ENCODE data around the gene ACTR3C. TPM values are rescaled to one million over a fixed set of nuclear protein-coding genes. Genes with fewer than 3 reads are reported as not detected.

The ACTR3C gene
- total and polyA plus RNA-seq, 10 of the 15 experiments (the other 5 are each of a cell fraction or from before 2014, with no cell fraction given) = 2.0 to 10.2 (median 6.3) TPM

GRCh38 chr7:150337179-150337578, 13.8 kb upstream of the ACTR3C start:
- Histone ChIP-seq H3K9me3 (replicated peaks; ENCODE audit: control insufficient read depth, insufficient read depth, low read length) (no peaks in the 10 kb centered on the region), H3K36me3 (ENCODE audit: control insufficient read depth in 2 of 2, insufficient read depth in 2 of 2, low read length in 1 of 2) (peaks cover 0 to 7% of the 10 kb centered on the region in 2 experiments; a peak in 2 of 4 replicates), H3K27me3 (replicated peaks in 1 of 2; ENCODE audit: control insufficient read depth in 2 of 2, insufficient read depth in 2 of 2, low read length in 1 of 2) (peaks cover 0 to 4% of the 10 kb centered on the region in 2 experiments; a peak in 2 of 4 replicates), H3K9ac (ENCODE audit: control insufficient read depth, insufficient read depth, low read length) (no peak overlapping the region), H3K79me2 (ENCODE audit: control insufficient read depth, insufficient read depth, low read length) (no peaks in the 10 kb centered on the region), H3K27ac (ENCODE audit: control insufficient read depth, insufficient read depth) (no peak overlapping the region), H2AFZ (ENCODE audit: control insufficient read depth, low read depth, low read length) (no peak overlapping the region), H3K4me3 (no peak overlapping the region), H3K4me1 (ENCODE audit: control insufficient read depth, insufficient read depth, low read length) (peaks cover 8% of the 10 kb centered on the region), H4K20me1 (ENCODE audit: control insufficient read depth, insufficient read depth) (no peaks in the 10 kb centered on the region), H3K4me2 (ENCODE audit: control insufficient read depth, insufficient read depth) (no peak overlapping the region)
- ChIA-PET RAD21 (ENCODE audit: unreplicated experiment) (no interaction called here), CTCF (no interaction called here), SMC1A (ENCODE audit: uncharacterized antibody, unreplicated experiment) (interaction anchor here (0.7 kb wide), 1 partner anchor 398 kb away, joined by 3 read pairs; no protein-coding TSS in a partner anchor), POLR2A (no interaction called here)
- BruUV-seq (replicated peaks) = no TSS peak
- intact Hi-C loops (cut with micrococcal nuclease; ENCODE audit: unreplicated experiment) (no loop called here), in situ Hi-C loops (cut with MboI) (no loop called here)
- FAIRE-seq (no peak), DNase-seq (ENCODE audit: low read depth, low spot score) (no peak), ATAC-seq (no peak)
- 96% methylated on average over 14 of the region's 18 CpGs for WGBS (ENCODE audit: insufficient coverage, insufficient replicate concordance, low lambda C conversion rate, missing lambda C conversion rate)
- TF ChIP-seq SMAD1 (IDR thresholded peaks at IDR 0.05; ENCODE audit: low read depth, partially characterized antibody) = no peak
- no peak for TF ChIP-seq PKNOX1 (IDR thresholded peaks at IDR 0.05)
- TF ChIP-seq ELK1 (IDR thresholded peaks at IDR 0.05; ENCODE audit: low read depth, low read length) = no peak
- TF ChIP-seq ZNF217 (IDR thresholded peaks at IDR 0.05) = no peak
- TF ChIP-seq ZNF384 (IDR thresholded peaks at IDR 0.05; ENCODE audit: borderline replicate concordance, low read depth, low read length) = no peak
- no peak for TF ChIP-seq MEF2A (IDR thresholded peaks at IDR 0.05; ENCODE audit: insufficient read depth, low read depth, low read length)
- TF ChIP-seq CHD1 (IDR thresholded peaks at IDR 0.05; ENCODE audit: low read depth, low read length) = no peak
- TF ChIP-seq BCL11A (IDR thresholded peaks at IDR 0.05; ENCODE audit: low read depth, low read length) = no peak
- no peak for TF ChIP-seq EED (IDR thresholded peaks at IDR 0.05; ENCODE audit: low read depth)
